ENCODE measurements around the gene FSD1. TPM values are rescaled to one million over a fixed set of nuclear protein-coding genes. Genes with fewer than 3 reads are reported as not detected.
A peak's percentile ranks its signal among the peaks of the same experiment; 100 is the strongest.

The FSD1 gene
- total RNA-seq, 4 donors from 2014 or later: 0.18 to 0.61 TPM; not detected in 2

DNA sequence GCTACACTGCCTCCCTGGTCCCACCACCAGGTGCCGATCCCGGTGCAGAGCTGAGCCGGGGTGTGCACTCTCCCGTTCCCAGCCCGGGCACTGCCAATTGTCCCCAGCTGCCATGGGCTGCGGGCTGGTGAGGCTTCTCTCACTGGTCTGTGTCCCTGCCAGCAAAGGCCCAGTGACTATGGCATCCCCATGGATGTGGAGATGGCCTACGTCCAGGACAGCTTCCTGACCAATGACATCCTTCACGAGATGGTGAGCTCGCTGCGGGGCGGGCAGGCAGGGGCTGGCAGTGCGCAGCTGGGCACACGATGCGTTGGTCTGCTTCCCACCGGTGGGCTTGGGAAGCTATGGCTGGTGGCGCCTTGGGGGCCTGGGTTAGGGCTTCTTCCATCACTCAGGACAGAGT, 53.5 kb downstream of the FSD1 start:
- intact Hi-C loops (cut with DNase I): no loop called here
- Histone ChIP-seq H3K27ac (no peak overlapping the region), H3K4me3 (no peak overlapping the region), H3K36me3 (peaks cover 17 to 95% (median 29%) of the 10 kb centered on the region in 3 donors), H3K27me3 (no peaks in the 10 kb centered on the region), H3K9me3 (no peaks in the 10 kb centered on the region), H3K4me1 (peaks cover 0 to 27% (median 8%) of the 10 kb centered on the region in 3 donors)
- TF ChIP-seq, protein P1, sequence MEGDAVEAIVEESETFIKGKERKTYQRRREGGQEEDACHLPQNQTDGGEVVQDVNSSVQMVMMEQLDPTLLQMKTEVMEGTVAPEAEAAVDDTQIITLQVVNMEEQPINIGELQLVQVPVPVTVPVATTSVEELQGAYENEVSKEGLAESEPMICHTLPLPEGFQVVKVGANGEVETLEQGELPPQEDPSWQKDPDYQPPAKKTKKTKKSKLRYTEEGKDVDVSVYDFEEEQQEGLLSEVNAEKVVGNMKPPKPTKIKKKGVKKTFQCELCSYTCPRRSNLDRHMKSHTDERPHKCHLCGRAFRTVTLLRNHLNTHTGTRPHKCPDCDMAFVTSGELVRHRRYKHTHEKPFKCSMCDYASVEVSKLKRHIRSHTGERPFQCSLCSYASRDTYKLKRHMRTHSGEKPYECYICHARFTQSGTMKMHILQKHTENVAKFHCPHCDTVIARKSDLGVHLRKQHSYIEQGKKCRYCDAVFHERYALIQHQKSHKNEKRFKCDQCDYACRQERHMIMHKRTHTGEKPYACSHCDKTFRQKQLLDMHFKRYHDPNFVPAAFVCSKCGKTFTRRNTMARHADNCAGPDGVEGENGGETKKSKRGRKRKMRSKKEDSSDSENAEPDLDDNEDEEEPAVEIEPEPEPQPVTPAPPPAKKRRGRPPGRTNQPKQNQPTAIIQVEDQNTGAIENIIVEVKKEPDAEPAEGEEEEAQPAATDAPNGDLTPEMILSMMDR (IDR thresholded peaks at IDR 0.05): no peak
- no peak for TF ChIP-seq POLR2A (IDR thresholded peaks at IDR 0.05)
- DNase-seq: no peak
- WGBS, 2 donors: 73 to 82% methylated on average over 2 to 7 of the region's 16 CpGs

DNA sequence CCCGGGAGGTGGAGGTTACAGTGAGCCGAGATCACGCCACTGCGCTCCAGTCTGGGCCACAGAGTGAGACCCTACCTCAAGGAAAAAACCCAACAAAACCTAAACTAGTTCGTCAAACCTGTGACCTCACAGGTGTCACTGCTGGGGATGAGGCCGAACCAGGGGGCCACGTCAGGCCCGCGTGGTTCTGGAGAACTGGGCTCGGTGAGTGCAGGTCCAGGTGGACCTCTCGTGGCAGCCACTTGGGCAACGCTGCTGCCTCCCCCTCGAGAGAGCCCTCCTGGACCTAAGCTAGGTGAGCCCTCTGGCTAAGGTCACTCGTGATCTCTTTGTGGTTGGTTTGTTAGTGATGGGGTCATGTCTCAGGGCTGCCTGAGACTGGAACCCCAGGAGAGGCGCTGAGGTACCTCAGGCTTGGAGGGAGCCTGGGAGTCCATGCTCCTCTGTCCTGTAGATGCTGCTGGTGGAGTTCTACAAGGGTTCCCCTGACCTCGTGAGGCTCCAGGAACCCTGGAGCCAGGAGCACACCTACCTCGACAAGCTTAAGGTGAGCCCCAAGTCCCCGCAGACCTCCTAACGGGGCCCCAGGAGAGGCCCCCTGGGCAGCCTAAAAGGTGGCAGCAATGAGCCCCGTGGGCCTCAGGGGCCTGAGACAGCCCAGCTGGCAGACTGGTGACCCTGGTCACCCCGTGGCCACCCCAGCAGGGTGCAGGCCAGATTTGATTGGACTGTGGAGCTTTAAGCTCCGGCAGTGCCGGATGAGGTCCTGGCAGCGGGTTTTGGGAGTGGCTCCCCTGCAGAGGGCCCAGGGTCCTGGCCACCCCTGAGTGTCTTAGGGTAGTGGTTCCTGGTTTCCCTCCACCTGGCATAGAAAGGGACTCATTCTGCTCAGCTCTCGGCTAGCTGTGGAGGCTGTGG, 54.6 kb downstream of the FSD1 start:
- H3K36me3 ChIP-seq: peaks cover 27 to 100% (median 39%) of the 10 kb centered on the region in 3 donors
- no peak for DNase-seq
- WGBS, 2 donors: 61 to 94% methylated on average over 5 to 10 of the region's 25 CpGs
- H3K27me3 ChIP-seq: no peaks in the 10 kb centered on the region
- H3K27ac ChIP-seq: peak overlapping the region in 1 of 4 donors; percentile 71
- H3K9me3 ChIP-seq: no peaks in the 10 kb centered on the region
- H3K4me1 ChIP-seq: peaks cover 0 to 27% (median 8%) of the 10 kb centered on the region in 3 donors
- intact Hi-C loops (cut with DNase I): no loop called here
- TF ChIP-seq, protein P1 (IDR thresholded peaks at IDR 0.05): no peak
- no peak for TF ChIP-seq POLR2A (IDR thresholded peaks at IDR 0.05)
- H3K4me3 ChIP-seq: no peak overlapping the region

DNA sequence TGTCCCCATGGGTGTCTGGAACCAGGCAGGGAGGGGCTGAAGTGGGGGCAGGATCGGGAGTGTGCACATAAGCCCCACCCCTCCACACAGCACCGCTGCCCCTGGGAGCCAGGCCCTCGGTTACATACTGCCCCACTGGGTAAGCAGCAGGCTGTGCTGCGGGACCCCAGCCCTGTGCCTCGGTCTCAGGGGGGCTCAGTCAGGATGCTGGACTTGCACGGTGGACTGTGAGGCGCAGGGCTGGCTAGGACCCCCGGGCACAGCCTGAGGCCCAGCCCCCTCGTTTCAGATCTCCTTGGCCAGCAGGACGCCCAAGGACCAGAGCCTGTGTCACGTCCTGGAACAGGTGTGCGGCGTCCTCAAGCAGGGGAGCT, 55.2 kb downstream of the FSD1 start:
- Histone ChIP-seq H3K27me3 (no peaks in the 10 kb centered on the region), H3K36me3 (peaks cover 30 to 100% (median 44%) of the 10 kb centered on the region in 3 donors), H3K9me3 (no peaks in the 10 kb centered on the region), H3K27ac (peak overlapping the region in 3 of 4 donors; percentile 18 to 71 (median 61)), H3K4me3 (no peak overlapping the region), H3K4me1 (peaks cover 0 to 27% (median 8%) of the 10 kb centered on the region in 3 donors)
- intact Hi-C loops (cut with DNase I): no loop called here
- no peak for DNase-seq
- no CpG with 5 or more reads among the region's 13 CpGs for WGBS, 2 donors
- TF ChIP-seq, protein P1 (IDR thresholded peaks at IDR 0.05): no peak
- TF ChIP-seq POLR2A (IDR thresholded peaks at IDR 0.05): no peak

DNA sequence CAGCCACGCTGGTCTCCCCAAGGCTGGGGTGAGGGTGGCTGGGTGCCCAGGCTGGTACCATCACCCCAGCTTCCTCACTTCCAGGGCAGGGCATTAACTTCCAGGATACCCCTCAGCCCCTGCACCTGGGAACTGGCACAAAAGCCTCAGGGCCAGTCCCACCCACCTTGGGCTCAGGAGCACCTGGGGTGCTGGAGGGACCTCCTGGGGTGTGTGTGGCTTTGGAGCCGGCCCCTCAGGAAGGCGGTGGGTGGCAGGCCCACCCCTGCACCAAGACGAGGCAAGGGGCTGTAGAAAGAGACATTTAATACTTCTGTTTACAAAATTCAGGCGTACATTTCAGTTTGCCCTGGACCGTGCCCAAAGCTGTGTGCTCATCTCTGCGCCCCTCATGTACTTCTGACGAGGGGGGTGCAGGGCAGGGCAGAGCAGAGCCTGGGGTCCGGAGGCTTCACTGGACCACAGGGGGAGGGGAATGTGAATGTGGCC, 55.7 kb downstream of the FSD1 start:
- intact Hi-C loops (cut with DNase I): no loop called here
- no peak for DNase-seq
- 39 to 69% methylated on average over 3 to 5 of the region's 9 CpGs for WGBS, 2 donors

More for the DNA sequence above, 55.7 kb downstream of the FSD1 start:
- Histone ChIP-seq H3K4me3 (no peak overlapping the region), H3K27me3 (no peaks in the 10 kb centered on the region), H3K27ac (peak overlapping the region in 3 of 4 donors; percentile 18 to 71 (median 61)), H3K4me1 (peaks cover 0 to 29% (median 8%) of the 10 kb centered on the region in 3 donors), H3K9me3 (no peaks in the 10 kb centered on the region), H3K36me3 (peaks cover 33 to 100% (median 44%) of the 10 kb centered on the region in 3 donors)
- TF ChIP-seq, protein P1 (IDR thresholded peaks at IDR 0.05): no peak
- TF ChIP-seq POLR2A (IDR thresholded peaks at IDR 0.05): no peak
